ENCODE results near the gene TXNDC11.

The TXNDC11 gene

GRCh38 chr16:11674001-11674817, 68.4 kb downstream of the TXNDC11 start:
- Histone ChIP-seq H3K9ac (no peak overlapping the region), H3K36me3 (ENCODE audit: insufficient read depth) (peaks cover 6% of the 10 kb centered on the region; the same call in 1 of the 2 replicates), H3K27me3 (ENCODE audit: insufficient read depth, low read depth) (no peaks in the 10 kb centered on the region), H3K4me2 (no peak overlapping the region), H3K4me1 (ENCODE audit: low read depth, poor library complexity, severe bottlenecking) (peaks cover 34% of the 10 kb centered on the region), H3K4me3 (IDR thresholded peaks at IDR 0.05; ENCODE audit: insufficient read depth, low read depth, low read length) (no peak overlapping the region), H3K27ac (no peak overlapping the region), H2AFZ (ENCODE audit: low read depth) (no peak overlapping the region), H3K79me2 (ENCODE audit: insufficient read depth, low read depth) (no peaks in the 10 kb centered on the region), H4K20me1 (ENCODE audit: insufficient read depth) (0 out of 2 replicates have a peak, but pooled peaks cover 5% of the 10 kb centered on the region)
- no peak for TF ChIP-seq CTCF (conservative IDR thresholded peaks at IDR 0.05; ENCODE audit: low read depth, low read length)

GRCh38 chr16:11673091-11674000, 69.3 kb downstream of the TXNDC11 start:
- Histone ChIP-seq H3K79me2 (ENCODE audit: insufficient read depth, low read depth) (no peaks in the 10 kb centered on the region), H4K20me1 (ENCODE audit: insufficient read depth) (0 out of 2 replicates have a peak, but pooled peaks cover 5% of the 10 kb centered on the region), H3K4me3 (IDR thresholded peaks at IDR 0.05; ENCODE audit: insufficient read depth, low read depth, low read length) (no peak overlapping the region), H2AFZ (ENCODE audit: low read depth) (no peak overlapping the region), H3K4me2 (no peak overlapping the region), H3K36me3 (ENCODE audit: insufficient read depth) (no peaks in the 10 kb centered on the region), H3K4me1 (ENCODE audit: low read depth, poor library complexity, severe bottlenecking) (peaks cover 26% of the 10 kb centered on the region), H3K9ac (no peak overlapping the region), H3K27ac (no peak overlapping the region), H3K27me3 (ENCODE audit: insufficient read depth, low read depth) (no peaks in the 10 kb centered on the region)
- no peak for TF ChIP-seq CTCF (conservative IDR thresholded peaks at IDR 0.05; ENCODE audit: low read depth, low read length)

- Histone ChIP-seq H3K4me1 (ENCODE audit: low read depth, poor library complexity, severe bottlenecking) (peaks cover 24% of the 10 kb centered on the region), H3K4me3 (IDR thresholded peaks at IDR 0.05; ENCODE audit: insufficient read depth, low read depth, low read length) (no peak overlapping the region), H3K27me3 (ENCODE audit: insufficient read depth, low read depth) (no peaks in the 10 kb centered on the region), H3K79me2 (ENCODE audit: insufficient read depth, low read depth) (no peaks in the 10 kb centered on the region), H3K9ac (no peak overlapping the region), H4K20me1 (ENCODE audit: insufficient read depth) (no peaks in the 10 kb centered on the region), H3K36me3 (ENCODE audit: insufficient read depth) (no peaks in the 10 kb centered on the region), H3K4me2 (no peak overlapping the region), H2AFZ (ENCODE audit: low read depth) (no peak overlapping the region), H3K27ac (no peak overlapping the region)
- no peak for TF ChIP-seq CTCF (conservative IDR thresholded peaks at IDR 0.05; ENCODE audit: low read depth, low read length)
These were observed 70.2 kb downstream of the TXNDC11 start for GRCh38 chr16:11672206-11673090.

- Histone ChIP-seq H3K36me3 (ENCODE audit: insufficient read depth) (no peaks in the 10 kb centered on the region), H3K79me2 (ENCODE audit: insufficient read depth, low read depth) (no peaks in the 10 kb centered on the region), H3K9ac (no peak overlapping the region), H3K4me1 (ENCODE audit: low read depth, poor library complexity, severe bottlenecking) (peaks cover 25% of the 10 kb centered on the region), H3K27me3 (ENCODE audit: insufficient read depth, low read depth) (no peaks in the 10 kb centered on the region), H2AFZ (ENCODE audit: low read depth) (no peak overlapping the region), H3K4me2 (no peak overlapping the region), H4K20me1 (ENCODE audit: insufficient read depth) (no peaks in the 10 kb centered on the region), H3K27ac (no peak overlapping the region), H3K4me3 (IDR thresholded peaks at IDR 0.05; ENCODE audit: insufficient read depth, low read depth, low read length) (no peak overlapping the region)
- no peak for TF ChIP-seq CTCF (conservative IDR thresholded peaks at IDR 0.05; ENCODE audit: low read depth, low read length)
These were observed 71.0 kb downstream of the TXNDC11 start for GRCh38 chr16:11671676-11672075.
